Loucy (cell line): Measurements from ENCODE around the gene CDK9.

Experiments used
- H2AFZ ChIP-seq: fragments of 200-600 bp; sonication (generic); 2 replicates; pipeline ENCODE4 v1.6.0; 2016; ENCODE audit warnings: antibody characterized with exemption, mild to moderate bottlenecking, low read length, moderate library complexity
- H3F3A ChIP-seq: fragments of 200-600 bp; 2 replicates; pipeline ENCODE4 v1.6.0; 2016; ENCODE audit warnings: antibody characterized with exemption, low read depth, mild to moderate bottlenecking
- H3K27me3 ChIP-seq: fragments of 200-600 bp; sonication (generic); 2 replicates; pipeline ENCODE4 v1.6.1; 2014; ENCODE audit warnings: low read length, mild to moderate bottlenecking; ENCODE audit not compliant: insufficient read depth, poor library complexity, severe bottlenecking
- H3K36me3 ChIP-seq: fragments of 200-600 bp; sonication (generic); 2 replicates; pipeline ENCODE4 v1.6.1; 2016; ENCODE audit warnings: low read length; ENCODE audit not compliant: insufficient read depth
- H3K4me1 ChIP-seq: fragments of 200-600 bp; sonication (generic); 2 replicates; pipeline ENCODE4 v1.5.1; 2014; ENCODE audit warnings: low read length, mild to moderate bottlenecking; ENCODE audit not compliant: insufficient read depth, poor library complexity, severe bottlenecking
- H3K4me2 ChIP-seq: fragments of 200-600 bp; sonication (generic); 2 replicates; pipeline ENCODE4 v1.6.0; 2014; ENCODE audit warnings: antibody characterized with exemption, low read length, low read depth, mild to moderate bottlenecking; ENCODE audit not compliant: poor library complexity, severe bottlenecking
- H3K4me3 ChIP-seq: fragments of 200-600 bp; sonication (generic); 2 replicates; pipeline ENCODE4 v1.5.1; 2014; ENCODE audit warnings: low read length, mild to moderate bottlenecking, mixed read lengths; ENCODE audit not compliant: poor library complexity, severe bottlenecking
- H3K79me2 ChIP-seq: fragments of 200-600 bp; sonication (generic); 2 replicates; pipeline ENCODE4 v1.6.1; 2014; ENCODE audit warnings: low read length; ENCODE audit not compliant: insufficient read depth
- H3K9ac ChIP-seq: fragments of 200-600 bp; sonication (generic); 2 replicates; pipeline ENCODE4 v1.6.0; 2014; ENCODE audit warnings: mild to moderate bottlenecking, low read depth, low read length, moderate library complexity; ENCODE audit not compliant: poor library complexity, severe bottlenecking
- H3K9me2 ChIP-seq: fragments of 200-600 bp; sonication (generic); replicated peaks from 2 replicates; pipeline ENCODE4 v1.6.1; 2016; ENCODE audit warnings: low read depth, low read length, mixed read lengths
- H3K9me3 ChIP-seq: fragments of 200-600 bp; sonication (generic); 2 replicates; pipeline ENCODE4 v1.6.1; 2014; ENCODE audit warnings: mild to moderate bottlenecking, antibody characterized with exemption, low read length, low read depth; ENCODE audit not compliant: insufficient read depth
- H4K20me1 ChIP-seq: fragments of 200-600 bp; sonication (generic); 2 replicates; pipeline ENCODE4 v1.6.0; 2014; ENCODE audit warnings: antibody characterized with exemption, low read length, mild to moderate bottlenecking; ENCODE audit not compliant: insufficient read depth, poor library complexity, severe bottlenecking
- CTCF ChIP-seq: fragments of 200-600 bp; sonication (generic); conservative IDR thresholded peaks from 2 replicates; pipeline ENCODE4 v1.5.1; 2014; ENCODE audit warnings: mild to moderate bottlenecking, antibody characterized with exemption, low read length
- EZH2phosphoT487 ChIP-seq: fragments of 200-600 bp; IDR thresholded peaks from 2 replicates; pipeline ENCODE4 v1.6.1; 2018; ENCODE audit warnings: antibody characterized with exemption, mild to moderate bottlenecking, moderate library complexity, borderline replicate concordance

Gene CDK9

GRCh38 chr9:127838375-127839078 is 52.7 kb downstream of the CDK9 start:
- Histone ChIP-seq H3K79me2 (no peaks in the 10 kb centered on the region), H3K4me3 (no peak overlapping the region), H3F3A (no peaks in the 10 kb centered on the region), H3K9me2 (no peaks in the 10 kb centered on the region), H4K20me1 (no peaks in the 10 kb centered on the region), H3K36me3 (no peaks in the 10 kb centered on the region), H3K9ac (no peak overlapping the region), H2AFZ (no peak overlapping the region), H3K4me2 (no peak overlapping the region), H3K27me3 (no peaks in the 10 kb centered on the region), H3K4me1 (peaks cover 11% of the 10 kb centered on the region), H3K9me3 (no peaks in the 10 kb centered on the region)
- TF ChIP-seq CTCF: no peak
- no peak for TF ChIP-seq EZH2phosphoT487
